ENCODE data around the gene MBNL1.

Gene MBNL1

DNA sequence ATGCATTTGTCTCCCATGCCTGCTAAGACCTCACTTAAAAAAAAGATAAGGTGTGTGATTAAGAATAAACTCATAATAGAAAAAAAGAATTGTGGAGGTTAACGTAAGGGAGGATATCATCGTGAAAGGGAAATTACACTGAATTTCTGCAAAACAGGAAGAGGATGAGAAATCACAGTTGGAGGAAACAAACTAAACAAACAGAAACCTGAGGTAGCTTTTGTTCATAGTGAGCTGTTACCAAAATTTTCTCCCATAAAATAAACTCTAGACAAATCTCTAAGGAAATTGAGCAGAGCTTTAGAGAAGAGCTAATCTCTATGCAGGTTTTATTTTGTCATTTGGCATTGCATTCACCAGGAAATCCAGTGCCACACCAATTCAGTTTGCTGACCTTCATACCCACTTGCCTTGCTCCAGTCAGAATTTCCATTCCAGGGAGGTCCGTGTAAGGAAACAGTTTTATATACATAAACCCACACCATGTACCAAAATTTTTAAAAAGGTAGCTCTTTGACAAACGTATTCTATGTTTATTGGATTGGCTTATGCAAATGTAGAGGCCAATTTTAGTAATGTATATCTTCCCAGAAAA, 231.2 kb downstream of the MBNL1 start:
- DNase-seq, result no peak

- no peak for DNase-seq
Observed at GRCh38 chr3:152505926-152506325, 237.2 kb downstream of the MBNL1 start.

DNA sequence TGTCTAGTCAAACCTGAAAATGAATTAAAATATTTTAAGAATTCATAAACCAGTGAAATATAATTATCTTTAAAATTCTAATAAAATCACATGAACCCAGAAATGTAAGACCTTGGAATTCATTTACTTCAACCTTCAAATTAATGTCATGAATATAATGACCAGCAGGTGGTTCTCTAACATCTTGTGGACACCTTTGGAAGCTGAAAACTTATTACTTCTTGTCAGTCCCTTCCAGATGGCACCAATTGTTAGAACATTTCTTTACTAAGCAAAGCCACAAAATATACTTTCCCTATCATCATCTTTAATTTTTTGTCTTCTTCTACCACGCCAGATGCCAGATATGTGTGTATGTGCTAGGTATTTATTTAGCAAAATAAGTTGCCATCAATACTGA, 240.0 kb downstream of the MBNL1 start:
- DNase-seq, result no peak

DNA sequence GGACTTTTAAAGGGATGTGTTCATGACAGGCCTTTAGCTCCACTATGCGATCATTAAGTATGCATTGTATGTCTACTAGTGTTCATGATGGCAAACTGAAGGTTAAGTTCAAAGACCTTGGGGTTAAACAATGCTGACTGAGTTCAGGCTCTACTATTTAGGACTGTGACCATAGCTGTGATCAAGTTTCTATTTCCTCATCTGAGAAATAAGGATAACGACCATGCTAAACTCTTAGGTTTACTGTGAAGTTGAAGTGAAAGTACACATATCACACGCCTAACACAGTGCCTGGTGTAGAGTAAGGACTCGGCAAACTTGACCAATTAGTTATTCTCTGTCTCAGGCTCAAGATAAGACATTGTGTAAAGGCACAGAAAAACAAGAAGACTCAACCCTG, 243.2 kb downstream of the MBNL1 start:
- DNase-seq, result no peak

DNA sequence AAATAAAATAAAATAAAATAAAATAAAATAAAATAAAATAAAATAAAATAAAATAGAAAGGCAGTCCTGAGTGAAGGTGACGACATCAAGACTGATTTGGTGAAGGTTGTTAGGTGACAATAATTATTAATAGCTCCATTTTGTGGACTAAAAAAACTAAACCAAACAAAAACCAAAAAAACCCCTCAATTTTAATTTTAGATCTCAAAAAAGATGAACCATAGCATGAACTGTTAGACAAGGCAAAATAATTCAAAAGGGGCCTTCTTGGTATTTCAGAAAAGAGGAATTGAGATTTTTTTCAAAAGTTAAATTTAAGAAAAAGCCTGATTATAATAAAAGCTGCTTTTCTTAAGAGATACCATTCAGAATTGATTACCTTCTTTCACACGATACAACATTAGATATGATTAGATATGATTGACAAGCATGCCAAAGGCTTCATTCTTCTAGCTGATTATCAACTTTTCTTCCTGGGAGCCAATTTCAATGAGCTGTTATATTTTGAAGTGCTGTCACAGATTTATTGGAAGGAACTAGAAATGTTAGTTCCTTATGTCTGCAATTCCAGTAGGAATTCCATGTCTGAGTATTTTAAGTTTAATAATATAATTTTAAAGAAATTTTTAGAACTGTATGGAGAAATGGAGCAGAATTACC, 244.7 kb downstream of the MBNL1 start:
- no peak for DNase-seq

Data from right hindlimb (tissue), 1 donor.